Measurements from ENCODE around the gene PECR. TPM values are rescaled to one million over a fixed set of nuclear protein-coding genes. Genes with fewer than 3 reads are reported as not detected.
A peak's percentile ranks its signal among the peaks of the same experiment; 100 is the strongest.

Gene PECR
- total RNA-seq, 1 experiment from 2014 or later, result 15.3 TPM

DNA sequence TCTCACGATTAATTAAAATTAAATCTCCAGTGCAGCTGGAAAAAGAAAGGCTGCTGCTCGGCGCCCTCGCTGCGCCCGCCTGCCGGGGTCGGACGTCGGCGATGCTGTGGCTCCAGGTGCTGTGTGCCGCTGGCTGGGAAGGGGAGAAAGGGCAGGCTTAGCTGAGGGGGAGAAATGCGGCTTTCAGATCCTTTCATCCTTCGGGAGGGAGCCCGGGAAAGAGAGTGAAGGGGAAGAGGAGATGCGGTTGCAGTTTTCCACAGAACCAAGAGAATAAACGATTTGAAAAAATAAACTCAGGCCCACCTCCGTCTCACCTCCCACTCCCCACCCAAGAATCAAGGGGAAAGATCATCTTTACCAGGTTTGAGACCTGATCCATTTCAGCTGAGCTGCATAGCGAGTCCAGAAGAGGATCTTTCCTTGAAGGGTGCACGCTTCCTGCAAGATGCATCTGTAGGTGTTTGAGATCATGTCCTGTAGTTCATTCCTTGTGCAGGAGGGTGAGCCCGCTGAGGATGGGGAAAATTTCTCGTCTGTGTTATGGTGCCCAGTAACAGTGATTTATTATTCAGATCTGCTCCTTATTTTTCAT is 605 bp upstream of the PECR start:
- Histone ChIP-seq H2BK12ac (ENCODE audit: insufficient read length, low read depth, low read length) (no peak overlapping the region), H3K79me1 (ENCODE audit: insufficient read depth, low read depth, low read length, poor library complexity, severe bottlenecking) (no peaks in the 10 kb centered on the region), H2AFZ (ENCODE audit: low read length) (no peak overlapping the region), H3K23me2 (ENCODE audit: insufficient read length, low read depth, low read length, poor library complexity, severe bottlenecking) (peaks cover 15% of the 10 kb centered on the region), H3K9me3 (ENCODE audit: control insufficient read depth, low read depth, low read length) (no peaks in the 10 kb centered on the region), H3K23ac (ENCODE audit: insufficient read length, low read depth, low read length) (no peak overlapping the region), H3K27ac (ENCODE audit: insufficient read length, low read depth, low read length) (no peak overlapping the region), H2BK5ac (ENCODE audit: insufficient read length, low read length) (no peak overlapping the region), H4K5ac (ENCODE audit: insufficient read length, low read depth, low read length) (peak overlapping the region; percentile 73), H2BK120ac (ENCODE audit: low read depth, low read length, poor library complexity, severe bottlenecking) (no peak overlapping the region), H3K4ac (ENCODE audit: low read depth, low read length) (no peak overlapping the region), H3K79me2 (ENCODE audit: insufficient read depth, low read length) (no peaks in the 10 kb centered on the region), H4K91ac (ENCODE audit: insufficient read length, low read depth, low read length) (no peak overlapping the region), H3K9ac (ENCODE audit: extremely low read depth, insufficient read length, low read length) (peak overlapping the region; percentile 90), H2BK15ac (ENCODE audit: low read depth, low read length) (no peak overlapping the region), H3K14ac (ENCODE audit: insufficient read depth, low read length) (peak overlapping the region; percentile 87), H3K56ac (ENCODE audit: insufficient read length, low read depth, low read length) (no peak overlapping the region), H4K8ac (replicated peaks; ENCODE audit: insufficient read length, low read depth, low read length) (no peak overlapping the region), H3K18ac (ENCODE audit: insufficient read length, low read depth, low read length) (no peak overlapping the region), H2BK20ac (ENCODE audit: low read depth, low read length, poor library complexity, severe bottlenecking) (no peak overlapping the region), H4K20me1 (ENCODE audit: control insufficient read depth, insufficient read depth, insufficient read length) (no peaks in the 10 kb centered on the region), H3K27me3 (ENCODE audit: insufficient read depth, low read length) (no peaks in the 10 kb centered on the region; the same call in 1 of the 2 replicates), H2AK5ac (ENCODE audit: insufficient read length, low read length) (no peak overlapping the region), H3K4me2 (ENCODE audit: insufficient read depth, insufficient read length, low read length) (peak overlapping the region; percentile 95), H3K4me1 (ENCODE audit: insufficient read depth, low read length) (peaks cover 12% of the 10 kb centered on the region), H3T11ph (ENCODE audit: low read length) (no peak overlapping the region)
- no peaks in the 10 kb centered on the region for H3K9me3 Mint-ChIP-seq
- TF ChIP-seq, protein P1, sequence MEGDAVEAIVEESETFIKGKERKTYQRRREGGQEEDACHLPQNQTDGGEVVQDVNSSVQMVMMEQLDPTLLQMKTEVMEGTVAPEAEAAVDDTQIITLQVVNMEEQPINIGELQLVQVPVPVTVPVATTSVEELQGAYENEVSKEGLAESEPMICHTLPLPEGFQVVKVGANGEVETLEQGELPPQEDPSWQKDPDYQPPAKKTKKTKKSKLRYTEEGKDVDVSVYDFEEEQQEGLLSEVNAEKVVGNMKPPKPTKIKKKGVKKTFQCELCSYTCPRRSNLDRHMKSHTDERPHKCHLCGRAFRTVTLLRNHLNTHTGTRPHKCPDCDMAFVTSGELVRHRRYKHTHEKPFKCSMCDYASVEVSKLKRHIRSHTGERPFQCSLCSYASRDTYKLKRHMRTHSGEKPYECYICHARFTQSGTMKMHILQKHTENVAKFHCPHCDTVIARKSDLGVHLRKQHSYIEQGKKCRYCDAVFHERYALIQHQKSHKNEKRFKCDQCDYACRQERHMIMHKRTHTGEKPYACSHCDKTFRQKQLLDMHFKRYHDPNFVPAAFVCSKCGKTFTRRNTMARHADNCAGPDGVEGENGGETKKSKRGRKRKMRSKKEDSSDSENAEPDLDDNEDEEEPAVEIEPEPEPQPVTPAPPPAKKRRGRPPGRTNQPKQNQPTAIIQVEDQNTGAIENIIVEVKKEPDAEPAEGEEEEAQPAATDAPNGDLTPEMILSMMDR (conservative IDR thresholded peaks at IDR 0.05), result no peak
- DNase-seq, result peak; percentile 33
- H3K27ac Mint-ChIP-seq, result peak overlapping the region; percentile 93 to 96 (median 94); a peak in 5 of 7 replicates
- peaks cover 0 to 3% (median 0%) of the 10 kb centered on the region in 3 experiments; a peak in 3 of 7 replicates for H3K36me3 Mint-ChIP-seq (ENCODE audit: insufficient read depth in 1 of 3, low read depth in 3 of 3)
- no peaks in the 10 kb centered on the region; the same call in 1 of the 2 replicates for H3K27me3 Mint-ChIP-seq (ENCODE audit: low read depth)
- peaks cover 31 to 37% of the 10 kb centered on the region in 2 experiments for H3K4me1 Mint-ChIP-seq
- H3K4me3 Mint-ChIP-seq, result peak overlapping the region; percentile 89 to 90
- WGBS (ENCODE audit: extremely low coverage, insufficient read length, low lambda C conversion rate), result no CpG with 5 or more reads among the region's 22 CpGs

Data from H9 (cell line).